Neural crest cell (in vitro differentiated cells): ENCODE measurements around the gene RBP2. TPM values are rescaled to one million over a fixed set of nuclear protein-coding genes. Genes with fewer than 3 reads are reported as not detected.

Experiments used
- DNase-seq: peaks from one replicate; pipeline ENCODE4 v3.0.0; 2021; ENCODE audit warnings: low read depth, mixed read lengths, low spot score
- H3K27ac Mint-ChIP-seq: one replicate; pipeline ENCODE4 v1.8.0; 2021; ENCODE audit warnings: mild to moderate bottlenecking, mixed read lengths; ENCODE audit not compliant: unreplicated experiment
- H3K27me3 Mint-ChIP-seq: 2 replicates; pipeline ENCODE4 v1.8.0; 2021; ENCODE audit warnings: low read depth, mild to moderate bottlenecking, mixed read lengths
- H3K36me3 Mint-ChIP-seq: 2 replicates; pipeline ENCODE4 v1.8.0; 2021; ENCODE audit warnings: low read depth, mild to moderate bottlenecking, mixed read lengths
- H3K4me1 Mint-ChIP-seq: 2 replicates; pipeline ENCODE4 v1.8.0; 2021; ENCODE audit warnings: mixed read lengths
- H3K4me3 Mint-ChIP-seq: one replicate; pipeline ENCODE4 v1.8.0; 2021; ENCODE audit warnings: mild to moderate bottlenecking, mixed read lengths
- H3K9me3 Mint-ChIP-seq: 2 replicates; pipeline ENCODE4 v1.8.0; 2021; ENCODE audit warnings: mixed read lengths
- total RNA-seq: library from RNA; stranded (reverse); gene quantifications from 2 replicates; pipeline ENCODE4 v1.2.1, GENCODE V29; 2021
- TF ChIP-seq, protein P1 (sequence below): fragments of 200-600 bp; sonication (generic); conservative IDR thresholded peaks from 2 replicates; pipeline ENCODE4 v1.5.0; 2021; ENCODE audit warnings: antibody characterized with exemption, mild to moderate bottlenecking

The RBP2 gene
- total RNA-seq, 1 donor from 2014 or later = not detected

DNA sequence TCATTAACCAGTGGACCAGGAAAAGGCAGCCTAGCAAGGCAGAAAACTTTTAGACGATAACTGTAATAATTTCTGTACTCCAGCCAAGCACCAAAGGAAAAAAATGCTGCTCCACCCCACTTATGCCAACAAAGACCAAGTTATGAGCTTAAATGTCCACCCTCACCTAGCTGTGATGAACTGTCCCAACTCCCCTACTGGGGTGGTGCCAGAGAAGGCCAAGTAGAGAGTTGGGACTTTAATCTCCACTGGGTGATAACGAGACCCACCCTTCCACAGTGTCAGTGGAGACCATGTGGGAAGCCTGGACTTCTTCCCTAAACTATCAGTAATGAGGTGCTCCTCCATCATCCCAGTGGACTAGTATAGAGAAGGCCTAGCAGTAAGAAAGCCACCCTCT is 53.1 kb downstream of the RBP2 start:
- DNase-seq = no peak
- H3K36me3 Mint-ChIP-seq = peaks cover 6% of the 10 kb centered on the region
- TF ChIP-seq, protein P1, sequence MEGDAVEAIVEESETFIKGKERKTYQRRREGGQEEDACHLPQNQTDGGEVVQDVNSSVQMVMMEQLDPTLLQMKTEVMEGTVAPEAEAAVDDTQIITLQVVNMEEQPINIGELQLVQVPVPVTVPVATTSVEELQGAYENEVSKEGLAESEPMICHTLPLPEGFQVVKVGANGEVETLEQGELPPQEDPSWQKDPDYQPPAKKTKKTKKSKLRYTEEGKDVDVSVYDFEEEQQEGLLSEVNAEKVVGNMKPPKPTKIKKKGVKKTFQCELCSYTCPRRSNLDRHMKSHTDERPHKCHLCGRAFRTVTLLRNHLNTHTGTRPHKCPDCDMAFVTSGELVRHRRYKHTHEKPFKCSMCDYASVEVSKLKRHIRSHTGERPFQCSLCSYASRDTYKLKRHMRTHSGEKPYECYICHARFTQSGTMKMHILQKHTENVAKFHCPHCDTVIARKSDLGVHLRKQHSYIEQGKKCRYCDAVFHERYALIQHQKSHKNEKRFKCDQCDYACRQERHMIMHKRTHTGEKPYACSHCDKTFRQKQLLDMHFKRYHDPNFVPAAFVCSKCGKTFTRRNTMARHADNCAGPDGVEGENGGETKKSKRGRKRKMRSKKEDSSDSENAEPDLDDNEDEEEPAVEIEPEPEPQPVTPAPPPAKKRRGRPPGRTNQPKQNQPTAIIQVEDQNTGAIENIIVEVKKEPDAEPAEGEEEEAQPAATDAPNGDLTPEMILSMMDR = no peak
- no peaks in the 10 kb centered on the region for H3K27me3 Mint-ChIP-seq
- H3K4me1 Mint-ChIP-seq = no peaks in the 10 kb centered on the region
- no peaks in the 10 kb centered on the region for H3K9me3 Mint-ChIP-seq
- H3K4me3 Mint-ChIP-seq = no peak overlapping the region
- H3K27ac Mint-ChIP-seq = no peak overlapping the region

DNA sequence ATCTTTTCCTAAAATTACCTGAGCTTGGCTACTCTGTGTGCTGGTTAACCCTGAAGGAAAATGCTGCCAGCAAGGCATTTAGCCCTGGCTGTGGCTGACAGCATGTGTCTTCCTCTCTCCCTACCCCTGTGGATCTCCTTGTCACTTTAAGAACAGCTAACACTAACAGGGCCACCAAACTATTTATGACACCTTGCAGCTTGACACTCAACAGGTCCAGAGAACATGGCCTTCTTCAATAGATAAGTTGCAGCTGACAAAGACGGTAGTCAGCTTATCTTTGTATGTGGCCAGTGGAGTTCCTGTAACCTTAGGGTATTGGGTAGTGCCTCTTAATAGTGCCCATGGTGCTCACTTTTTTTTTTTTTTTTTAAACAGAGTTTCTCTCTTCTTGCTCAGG is 54.9 kb downstream of the RBP2 start:
- Mint-ChIP-seq H3K27ac (no peak overlapping the region), H3K4me1 (no peaks in the 10 kb centered on the region), H3K36me3 (peaks cover 12% of the 10 kb centered on the region), H3K27me3 (no peaks in the 10 kb centered on the region), H3K9me3 (peaks cover 4% of the 10 kb centered on the region), H3K4me3 (no peak overlapping the region)
- TF ChIP-seq, protein P1 = no peak
- no peak for DNase-seq

DNA sequence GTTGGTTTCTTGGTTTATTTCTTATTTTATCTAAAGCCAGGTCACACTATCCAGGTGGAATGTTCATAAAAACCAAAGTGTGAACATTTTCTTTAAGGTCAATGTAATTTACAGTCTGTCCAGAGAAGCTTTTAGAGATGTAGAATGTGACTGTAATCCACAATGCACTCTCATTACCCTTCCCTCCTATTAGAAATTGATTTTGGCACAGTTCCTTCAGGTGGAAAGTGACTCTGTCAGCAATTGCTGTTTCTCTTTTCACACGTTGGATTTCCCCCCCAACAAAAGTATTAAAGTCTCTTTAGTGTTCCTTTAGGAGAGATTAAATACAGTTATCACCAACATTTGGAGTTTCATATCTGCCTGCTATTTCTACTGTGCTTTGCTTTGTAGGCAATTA is 55.3 kb downstream of the RBP2 start:
- Mint-ChIP-seq H3K9me3 (peaks cover 5% of the 10 kb centered on the region), H3K36me3 (peaks cover 12% of the 10 kb centered on the region), H3K27ac (no peak overlapping the region), H3K4me3 (no peak overlapping the region), H3K27me3 (no peaks in the 10 kb centered on the region), H3K4me1 (no peaks in the 10 kb centered on the region)
- TF ChIP-seq, protein P1 = no peak
- DNase-seq = no peak

DNA sequence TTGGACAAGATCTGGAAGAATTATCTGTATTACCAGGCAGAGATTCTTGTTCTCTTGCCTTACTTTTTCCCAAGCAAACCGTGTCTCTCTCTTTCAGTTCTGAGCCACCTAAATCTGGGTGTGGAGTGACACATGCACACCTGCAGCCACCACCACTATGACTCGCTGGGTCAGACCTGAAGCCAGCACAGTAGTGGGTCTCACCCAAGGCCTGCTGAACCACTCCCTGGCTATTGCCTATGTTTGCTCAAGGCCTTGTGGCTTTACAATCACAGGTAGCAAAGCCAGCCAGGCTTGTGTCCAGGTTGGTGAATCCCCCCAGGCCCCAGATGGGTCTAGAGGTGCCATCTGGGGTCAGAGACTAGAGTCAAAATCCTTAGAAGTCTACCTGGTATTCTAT is 58.2 kb downstream of the RBP2 start:
- no peak for DNase-seq
- no peak overlapping the region for H3K4me3 Mint-ChIP-seq
- peaks cover 30% of the 10 kb centered on the region for H3K36me3 Mint-ChIP-seq
- TF ChIP-seq, protein P1 = no peak
- peaks cover 26% of the 10 kb centered on the region for H3K9me3 Mint-ChIP-seq
- no peaks in the 10 kb centered on the region for H3K4me1 Mint-ChIP-seq
- H3K27ac Mint-ChIP-seq = no peak overlapping the region
- H3K27me3 Mint-ChIP-seq = no peaks in the 10 kb centered on the region

GRCh38 chr3:139416275-139416674 is 60.0 kb downstream of the RBP2 start:
- Mint-ChIP-seq H3K27ac (no peak overlapping the region), H3K27me3 (no peaks in the 10 kb centered on the region), H3K4me3 (no peak overlapping the region), H3K4me1 (no peaks in the 10 kb centered on the region), H3K9me3 (peaks cover 36% of the 10 kb centered on the region), H3K36me3 (peaks cover 37% of the 10 kb centered on the region)
- TF ChIP-seq, protein P1 = no peak
- no peak for DNase-seq
